NCI-H2107 treated with DMSO at 0.1 percent for 48 hours (cell line): ENCODE data around the gene B3GNT3.

Experiments used
- DNase-seq: peaks from one replicate; lab custom pipeline; 2025; ENCODE audit not compliant: unreplicated experiment; lab: John Stamatoyannopoulos, UW

B3GNT3 gene

GRCh38 chr19:17832443-17833208, 37.7 kb downstream of the B3GNT3 start:
- no peak for DNase-seq

DNA sequence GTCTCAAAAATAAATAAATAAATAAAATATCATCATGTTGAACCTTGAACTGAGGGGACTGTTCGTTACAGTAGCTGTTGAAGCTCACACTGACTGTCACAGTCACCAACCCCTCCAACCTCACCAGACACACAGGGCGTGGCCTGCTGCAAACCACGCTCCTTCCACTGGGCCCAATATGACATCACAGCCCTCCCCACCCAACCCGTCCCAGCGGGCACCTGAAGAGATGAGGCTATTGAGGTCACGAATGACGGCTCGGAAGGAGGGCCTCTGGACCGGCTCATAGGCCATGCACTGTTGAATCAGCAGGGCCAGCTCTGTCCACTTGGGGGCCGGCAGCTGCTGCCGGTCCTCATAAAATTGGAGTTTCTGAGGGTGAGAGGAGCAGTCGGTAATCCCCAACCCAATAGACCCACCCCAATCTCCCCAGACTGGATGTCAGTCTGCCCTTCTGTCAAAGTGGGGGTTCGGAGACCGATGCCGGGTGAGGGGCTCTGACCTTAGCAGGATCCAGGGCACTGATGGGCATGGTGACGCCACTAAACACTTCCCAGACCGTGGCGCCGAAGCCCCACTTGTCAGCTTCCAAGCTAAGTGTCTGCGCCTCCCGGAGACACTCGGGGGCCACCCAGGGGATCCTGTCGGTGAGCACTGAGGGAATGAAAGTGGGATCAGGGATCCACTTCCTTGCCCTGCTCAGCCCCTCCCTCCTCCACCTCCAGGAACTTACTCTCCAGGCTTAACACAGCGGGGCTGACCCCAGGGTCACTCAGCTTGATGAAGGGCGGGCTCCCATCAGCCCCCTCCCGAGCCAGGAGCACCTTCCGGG, 39.6 kb downstream of the B3GNT3 start:
- no peak for DNase-seq

DNA sequence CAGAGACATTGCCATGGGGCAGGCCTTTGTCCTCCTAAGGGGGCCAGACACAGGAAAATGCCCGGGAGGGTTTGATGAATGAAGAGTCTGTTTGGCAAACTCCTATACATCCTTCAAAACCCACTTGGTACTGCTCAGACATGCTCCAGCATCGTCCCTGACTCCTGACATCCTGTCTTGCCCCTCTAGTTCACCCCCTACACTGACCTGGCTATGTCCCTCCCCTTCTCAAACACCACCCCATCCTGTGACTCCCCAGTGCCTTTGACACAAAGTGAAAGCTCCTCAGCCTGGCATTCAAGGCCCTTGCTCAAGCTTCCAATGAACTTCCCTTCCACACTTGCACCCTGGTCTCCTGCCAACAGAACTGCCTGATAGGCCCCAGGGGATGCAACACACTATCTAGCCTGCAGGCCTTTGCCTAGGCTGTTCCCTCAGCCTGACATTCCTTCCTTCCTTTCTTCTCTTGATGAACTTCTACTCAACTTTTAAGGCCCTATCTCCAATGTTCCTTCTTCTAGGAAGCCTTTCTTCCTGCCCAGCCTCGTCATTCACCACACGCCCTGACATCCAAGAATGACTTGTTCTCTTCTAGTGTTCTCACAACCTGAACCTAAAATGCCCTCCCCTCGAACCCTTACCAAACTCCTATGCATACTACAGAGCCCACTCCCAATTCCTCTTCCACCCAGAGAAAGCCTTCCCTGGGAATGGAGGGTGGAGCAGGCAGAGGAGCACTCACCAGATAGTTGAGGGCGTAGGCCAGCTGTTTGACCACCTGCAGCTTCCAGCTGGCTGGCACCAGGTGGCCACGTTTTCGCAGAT, 40.5 kb downstream of the B3GNT3 start:
- DNase-seq, result no peak

GRCh38 chr19:17836530-17836929, 41.6 kb downstream of the B3GNT3 start:
- no peak for DNase-seq

DNA sequence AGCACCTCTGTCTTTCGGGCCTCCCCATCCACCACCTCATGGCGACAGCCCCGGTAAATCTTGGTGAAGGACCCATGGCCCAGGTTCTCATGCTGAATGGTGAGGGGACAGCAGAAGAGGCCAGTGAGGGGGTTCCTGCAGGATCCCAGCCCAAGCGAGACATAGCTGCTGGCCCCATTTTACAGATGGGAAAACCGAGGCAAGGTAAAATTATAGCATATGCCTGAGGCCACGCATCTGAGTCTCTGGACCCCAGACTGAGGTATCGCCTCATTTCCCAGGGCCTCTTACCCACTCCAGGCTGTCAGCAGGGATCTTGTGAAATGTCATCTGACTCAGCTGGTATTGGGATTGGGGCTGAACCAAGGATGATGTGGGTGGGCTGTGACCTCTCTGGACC, 43.0 kb downstream of the B3GNT3 start:
- DNase-seq, result no peak

GRCh38 chr19:17840019-17840418, 45.1 kb downstream of the B3GNT3 start:
- no peak for DNase-seq

GRCh38 chr19:17841371-17841809, 46.5 kb downstream of the B3GNT3 start:
- DNase-seq, result no peak

- no peak for DNase-seq
Measured at GRCh38 chr19:17841810-17842662, 47.1 kb downstream of the B3GNT3 start.

- no peak for DNase-seq
Measured at GRCh38 chr19:17842663-17843291, 47.8 kb downstream of the B3GNT3 start.

DNA sequence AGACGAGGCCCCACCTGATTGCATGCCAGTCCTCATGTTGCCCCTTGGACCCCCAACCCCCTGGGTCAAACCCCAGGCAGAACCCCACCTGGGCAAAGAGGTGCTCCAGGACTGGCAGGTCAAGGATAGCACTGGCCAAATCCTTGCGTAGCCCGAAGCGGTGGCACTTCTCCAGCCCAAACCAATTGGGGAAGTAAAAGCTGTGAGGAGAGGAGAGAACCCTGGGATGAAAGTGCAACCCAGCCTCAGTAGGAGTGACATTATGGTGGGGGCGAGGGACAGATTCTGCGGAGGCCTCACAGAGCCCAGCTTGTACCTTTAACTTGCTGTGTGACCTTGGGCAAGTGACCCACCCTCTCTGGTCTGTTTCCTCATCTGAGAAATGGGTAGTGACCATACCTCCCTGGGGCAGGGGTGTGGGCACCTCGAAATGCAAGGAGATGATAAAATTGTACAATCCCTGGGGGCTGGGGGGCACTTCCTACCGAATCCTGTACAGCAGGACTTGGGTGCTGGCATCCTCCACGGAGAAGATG, 48.4 kb downstream of the B3GNT3 start:
- no peak for DNase-seq

GRCh38 chr19:17843908-17844490, 49.1 kb downstream of the B3GNT3 start:
- no peak for DNase-seq

DNA sequence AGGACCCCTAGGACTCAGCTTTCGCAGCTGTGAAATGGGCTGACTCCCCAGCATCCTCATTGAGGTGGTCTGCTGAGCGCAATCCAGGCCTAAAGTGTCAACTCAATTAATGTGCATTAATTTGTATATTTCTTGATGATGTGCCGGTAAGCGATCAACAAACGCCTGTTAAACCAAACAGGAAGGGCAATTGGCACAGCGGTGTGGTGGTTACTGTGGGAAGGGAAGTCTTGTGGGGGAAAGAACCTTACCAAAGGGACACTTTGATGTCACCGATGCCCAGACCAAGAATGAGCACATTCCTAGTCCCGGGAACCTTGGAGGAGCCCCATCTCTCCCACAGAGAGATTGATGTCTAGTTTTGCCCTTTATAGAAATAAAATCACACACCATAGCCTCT, 51.2 kb downstream of the B3GNT3 start:
- DNase-seq, result no peak

DNA sequence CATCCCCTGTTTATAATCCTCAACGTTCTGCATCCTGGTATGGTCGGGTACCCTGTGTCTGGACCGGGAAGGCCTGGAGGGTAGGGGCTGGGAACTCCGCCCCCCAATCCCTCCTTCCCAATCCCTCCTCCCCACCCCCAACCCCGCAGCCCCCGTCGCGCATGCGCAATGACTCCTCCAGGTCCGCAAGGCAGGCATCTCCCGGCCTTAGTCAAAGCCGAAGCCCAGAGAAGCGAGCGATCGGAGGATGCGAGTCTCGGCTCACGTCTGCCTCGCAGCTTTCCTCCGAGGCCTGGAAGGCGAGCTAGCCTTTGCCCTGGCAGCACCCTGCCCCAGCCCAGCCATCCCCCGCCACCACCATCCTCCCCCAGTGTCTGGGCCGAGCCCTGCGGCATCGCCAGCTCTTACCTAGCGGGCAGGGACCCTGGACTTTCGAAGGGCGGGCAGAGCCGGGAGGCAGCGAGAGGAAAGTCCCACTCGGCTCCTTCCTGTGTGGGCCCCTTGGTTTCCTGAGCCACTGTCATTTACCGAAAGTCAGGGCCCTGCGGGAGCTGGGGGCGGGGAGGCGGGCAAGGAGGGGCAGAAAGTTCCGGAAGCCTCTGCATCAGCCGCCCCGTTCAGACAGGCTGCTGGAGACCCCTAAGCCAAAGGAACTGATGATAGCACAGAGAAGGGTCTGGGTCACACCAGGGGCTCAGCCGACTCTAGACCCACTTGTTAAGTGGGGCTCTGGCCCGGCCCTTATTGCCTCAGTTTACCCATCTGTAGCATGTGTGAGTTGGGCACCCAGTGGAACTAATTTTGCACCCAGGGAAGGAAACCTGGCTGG, 52.8 kb downstream of the B3GNT3 start, which contains the start of gene JAK3:
Gene JAK3, minus strand, starts transcription at position 445 of the 829 bp plus-strand sequence. CDS start 3,565 bp downstream, outside the sequence.
- DNase-seq, result no peak

GRCh38 chr19:17848595-17849292, 53.8 kb downstream of the B3GNT3 start:
- DNase-seq, result no peak

GRCh38 chr19:17854061-17854460, 59.1 kb downstream of the B3GNT3 start:
- DNase-seq, result no peak

DNA sequence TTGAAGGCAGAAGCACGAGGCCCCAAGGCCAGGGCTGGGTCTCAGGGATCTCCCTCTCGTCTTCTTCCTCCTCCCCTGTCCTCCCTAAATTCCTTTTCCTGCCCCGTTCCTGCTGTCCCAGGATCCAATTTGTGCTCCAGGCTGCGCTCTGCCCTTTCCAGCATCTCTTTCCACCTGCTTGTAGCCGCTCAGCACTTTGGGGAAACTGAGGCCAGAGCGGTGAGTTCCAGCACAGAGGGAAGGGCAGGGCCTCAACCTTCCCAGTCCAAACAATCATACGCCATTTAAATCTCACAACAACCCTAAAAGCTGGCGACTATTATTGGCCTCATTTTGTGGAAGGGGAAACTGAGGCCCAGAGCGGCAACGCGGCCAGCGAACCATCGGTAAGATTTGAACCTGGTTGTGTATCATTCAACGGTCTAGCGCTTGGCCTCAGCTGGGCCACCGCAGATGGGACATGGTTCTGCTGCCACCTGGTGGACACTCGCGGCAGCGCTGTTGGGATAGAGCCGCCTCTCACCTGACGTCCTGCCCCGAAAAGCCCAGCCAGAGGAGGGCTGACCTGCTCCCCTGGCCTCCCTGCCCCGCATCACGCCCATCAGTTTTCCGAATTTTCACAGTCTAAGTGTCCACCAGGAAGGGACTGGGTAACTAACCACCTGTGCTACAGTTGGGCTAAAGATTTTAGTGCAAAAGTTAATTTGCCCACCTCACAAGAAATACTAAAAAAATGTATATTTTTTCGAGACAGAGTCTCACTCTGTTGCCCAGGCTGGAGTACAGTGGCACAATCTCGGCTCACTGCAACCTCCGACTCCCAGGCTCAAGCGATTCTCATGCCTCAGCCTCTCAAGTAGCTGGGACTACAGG, 60.6 kb downstream of the B3GNT3 start:
- peak; percentile 46 for DNase-seq
